ENCODE results near the gene C10orf62. TPM values are rescaled to one million over a fixed set of nuclear protein-coding genes. Genes with fewer than 3 reads are reported as not detected.
"Not testable (repeated sequence)": the region's sequence is repeated elsewhere in the genome, so short reads cannot be mapped to it uniquely, and the experiment has no call there.

Gene C10orf62
- polyA plus RNA-seq, 3 donors = not detected

GRCh38 chr10:97633921-97634320 is 44.4 kb downstream of the C10orf62 start:
- intact Hi-C loops (cut with micrococcal nuclease) = loop anchor here in 1 of 2 donors (5.0 kb wide), 1 partner anchor 132 kb away; no protein-coding TSS in a partner anchor
- WGBS (ENCODE audit: insufficient coverage) = 97% methylated on average over 6 of the region's 8 CpGs

GRCh38 chr10:97635577-97635976 is 46.1 kb downstream of the C10orf62 start:
- no peak for TF ChIP-seq CTCF (IDR thresholded peaks at IDR 0.05)
- no peak overlapping the region for H3K9ac ChIP-seq (ENCODE audit: insufficient read depth, low read length, poor library complexity, severe bottlenecking)
- H3K9me3 ChIP-seq (replicated peaks in 1 of 2; ENCODE audit: control insufficient read depth in 1 of 2, insufficient read depth in 1 of 2, low read length in 2 of 2) = no peaks in the 10 kb centered on the region
- H3K4me1 Mint-ChIP-seq = peaks cover 19% of the 10 kb centered on the region
- no peak overlapping the region for H3K4me2 ChIP-seq (replicated peaks; ENCODE audit: extremely low read depth, low read length, poor library complexity, severe bottlenecking)
- no peaks in the 10 kb centered on the region for H3K36me3 ChIP-seq (replicated peaks in 1 of 2; ENCODE audit: control insufficient read depth in 1 of 2, insufficient read depth in 2 of 2, low read length in 2 of 2)
- no peaks in the 10 kb centered on the region for H3K36me3 Mint-ChIP-seq
- H3K27me3 ChIP-seq (ENCODE audit: control insufficient read depth in 2 of 2, insufficient read depth in 2 of 2, low read length in 2 of 2) = no peaks in the 10 kb centered on the region
- DNase-seq = no peak
- H3K79me2 ChIP-seq (ENCODE audit: insufficient read depth, low read length) = no peaks in the 10 kb centered on the region
- no peak overlapping the region for H3K27ac ChIP-seq (ENCODE audit: low read depth in 1 of 2, low read length in 2 of 2)
- no CpG with 5 or more reads among the region's 1 CpG for WGBS (ENCODE audit: insufficient coverage)
- no peak overlapping the region for H2AFZ ChIP-seq (ENCODE audit: insufficient read depth, low read depth, low read length, poor library complexity, severe bottlenecking)
- peaks cover 15 to 18% of the 10 kb centered on the region in 2 donors for H3K4me1 ChIP-seq (ENCODE audit: control insufficient read depth in 1 of 2, insufficient read depth in 2 of 2, low read length in 2 of 2)
- no peak overlapping the region for H3K4me3 Mint-ChIP-seq
- intact Hi-C loops (cut with micrococcal nuclease) = no loop called here
- H3K9me3 Mint-ChIP-seq = no peaks in the 10 kb centered on the region
- H3K4me3 ChIP-seq (replicated peaks in 1 of 3; ENCODE audit: low read depth in 2 of 3, low read length in 3 of 3) = no peak overlapping the region
- no peak overlapping the region for H3K27ac Mint-ChIP-seq
- no peaks in the 10 kb centered on the region for H4K20me1 ChIP-seq (ENCODE audit: insufficient read depth, low read length)
- H3K27me3 Mint-ChIP-seq (ENCODE audit: low read depth in 3 of 3) = peaks cover 2 to 6% (median 5%) of the 10 kb centered on the region in 3 donors

More at GRCh38 chr10:97633921-97634320, 44.4 kb downstream of the C10orf62 start:
- Mint-ChIP-seq H3K4me1 (peaks cover 15% of the 10 kb centered on the region), H3K9me3 (no peaks in the 10 kb centered on the region), H3K27ac (peak overlapping the region in 2 of 7 donors; percentile 72), H3K27me3 (ENCODE audit: low read depth in 3 of 3) (peaks cover 2 to 6% (median 5%) of the 10 kb centered on the region in 3 donors), H3K36me3 (no peaks in the 10 kb centered on the region), H3K4me3 (peak overlapping the region; percentile 95 to 99)
- H2AFZ ChIP-seq (ENCODE audit: insufficient read depth, low read depth, low read length, poor library complexity, severe bottlenecking) = peak overlapping the region; percentile 98
- peak overlapping the region; percentile 90 for H3K4me2 ChIP-seq (replicated peaks; ENCODE audit: extremely low read depth, low read length, poor library complexity, severe bottlenecking)
- TF ChIP-seq CTCF (IDR thresholded peaks at IDR 0.05) = peak; percentile 23
- H3K9ac ChIP-seq (ENCODE audit: insufficient read depth, low read length, poor library complexity, severe bottlenecking) = no peak overlapping the region
- H3K4me3 ChIP-seq (replicated peaks in 1 of 3; ENCODE audit: low read depth in 2 of 3, low read length in 3 of 3) = peak overlapping the region; percentile 65 to 83 (median 74)
- no peak for DNase-seq
- peaks cover 11 to 12% of the 10 kb centered on the region in 2 donors for H3K4me1 ChIP-seq (ENCODE audit: control insufficient read depth in 1 of 2, insufficient read depth in 2 of 2, low read length in 2 of 2)
- H3K27me3 ChIP-seq (ENCODE audit: control insufficient read depth in 2 of 2, insufficient read depth in 2 of 2, low read length in 2 of 2) = no peaks in the 10 kb centered on the region
- no peaks in the 10 kb centered on the region for H3K36me3 ChIP-seq (replicated peaks in 1 of 2; ENCODE audit: control insufficient read depth in 1 of 2, insufficient read depth in 2 of 2, low read length in 2 of 2)
- no peaks in the 10 kb centered on the region for H3K9me3 ChIP-seq (replicated peaks in 1 of 2; ENCODE audit: control insufficient read depth in 1 of 2, insufficient read depth in 1 of 2, low read length in 2 of 2)
- no peaks in the 10 kb centered on the region for H3K79me2 ChIP-seq (ENCODE audit: insufficient read depth, low read length)
- no peaks in the 10 kb centered on the region for H4K20me1 ChIP-seq (ENCODE audit: insufficient read depth, low read length)
- H3K27ac ChIP-seq (ENCODE audit: low read depth in 1 of 2, low read length in 2 of 2) = no peak overlapping the region

GRCh38 chr10:97639090-97639489 is 49.6 kb downstream of the C10orf62 start:
- peaks cover 15% of the 10 kb centered on the region for H4K20me1 ChIP-seq (ENCODE audit: insufficient read depth, low read length)
- H3K27ac Mint-ChIP-seq; H3K9ac ChIP-seq (ENCODE audit: insufficient read depth, low read length, poor library complexity, severe bottlenecking); H3K27me3 Mint-ChIP-seq (ENCODE audit: low read depth in 3 of 3); H3K9me3 ChIP-seq (replicated peaks in 1 of 2; ENCODE audit: control insufficient read depth in 1 of 2, insufficient read depth in 1 of 2, low read length in 2 of 2); H3K4me2 ChIP-seq (replicated peaks; ENCODE audit: extremely low read depth, low read length, poor library complexity, severe bottlenecking); H3K9me3 Mint-ChIP-seq; H3K4me3 ChIP-seq (replicated peaks in 1 of 3; ENCODE audit: low read depth in 2 of 3, low read length in 3 of 3); H3K27ac ChIP-seq (ENCODE audit: low read depth in 1 of 2, low read length in 2 of 2); intact Hi-C loops (cut with micrococcal nuclease); DNase-seq; H3K27me3 ChIP-seq (ENCODE audit: control insufficient read depth in 2 of 2, insufficient read depth in 2 of 2, low read length in 2 of 2); H3K4me3 Mint-ChIP-seq; H2AFZ ChIP-seq (ENCODE audit: insufficient read depth, low read depth, low read length, poor library complexity, severe bottlenecking): not testable (repeated sequence)
- H3K79me2 ChIP-seq (ENCODE audit: insufficient read depth, low read length) = peaks cover 20% of the 10 kb centered on the region
- WGBS (ENCODE audit: insufficient coverage) = no CpG with 5 or more reads among the region's 3 CpGs
- peaks cover 12 to 17% of the 10 kb centered on the region in 2 donors for H3K4me1 ChIP-seq (ENCODE audit: control insufficient read depth in 1 of 2, insufficient read depth in 2 of 2, low read length in 2 of 2)
- Mint-ChIP-seq H3K36me3 (peaks cover 13 to 15% of the 10 kb centered on the region in 2 donors), H3K4me1 (peaks cover 19% of the 10 kb centered on the region)
- H3K36me3 ChIP-seq (replicated peaks in 1 of 2; ENCODE audit: control insufficient read depth in 1 of 2, insufficient read depth in 2 of 2, low read length in 2 of 2) = peaks cover 3 to 11% of the 10 kb centered on the region in 2 donors
